Stimulated activated CD8-positive, alpha-beta memory T cell treated with anti-CD3 and anti-CD28 coated beads, Interleukin-12 subunit alpha, Interleukin-12 subunit beta, amount 100 ng/mL, for 1 hour (primary cell): Measurements from ENCODE around the gene FGGY.
"Not testable (repeated sequence)": the region's sequence is repeated elsewhere in the genome, so short reads cannot be mapped to it uniquely, and the experiment has no call there.

Experiments
- DNase-seq: peaks from one replicate; pipeline ENCODE4 v3.0.0-alpha.2; 2020; ENCODE audit warnings: low read depth

The FGGY gene

DNA sequence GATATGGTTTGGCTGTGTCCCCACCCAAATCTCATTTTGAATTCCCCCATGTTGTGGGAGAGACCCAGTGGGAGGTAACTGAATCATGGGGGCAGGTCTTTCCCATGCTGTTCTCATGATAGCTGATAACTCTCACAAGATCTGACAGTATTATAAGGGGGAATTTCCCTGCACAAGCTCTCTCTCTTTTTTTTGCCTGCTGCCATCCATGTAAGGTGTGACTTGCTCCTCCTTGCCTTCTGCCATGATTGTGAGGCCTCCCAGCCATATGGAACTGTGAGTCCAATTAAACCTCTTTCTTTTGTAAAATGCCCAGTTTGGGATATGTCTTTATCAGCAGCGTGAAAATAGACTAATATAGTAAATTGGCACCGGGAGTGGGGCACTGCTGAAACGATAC, 439.0 kb downstream of the FGGY start:
- DNase-seq, result not testable (repeated sequence)

DNA sequence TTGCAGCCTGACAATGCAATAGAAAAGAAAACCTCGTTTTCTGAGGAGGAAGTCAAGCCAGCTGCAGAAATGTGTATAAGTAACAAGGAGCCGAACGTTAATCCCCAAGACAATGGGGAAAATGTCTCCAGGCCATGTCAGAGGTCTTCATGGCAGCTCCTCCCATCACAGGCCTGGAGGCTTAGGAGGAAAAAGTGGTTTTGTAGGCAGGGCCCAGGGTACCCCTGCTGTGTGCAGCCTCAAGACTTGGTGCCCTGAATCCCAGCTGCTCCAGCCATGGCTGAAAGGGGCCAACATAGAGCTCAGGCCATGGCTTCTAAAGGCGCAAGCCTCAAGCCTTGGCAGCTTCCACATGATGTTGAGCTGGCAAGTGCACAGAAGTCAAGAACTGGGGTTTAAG, 439.9 kb downstream of the FGGY start:
- no peak for DNase-seq

DNA sequence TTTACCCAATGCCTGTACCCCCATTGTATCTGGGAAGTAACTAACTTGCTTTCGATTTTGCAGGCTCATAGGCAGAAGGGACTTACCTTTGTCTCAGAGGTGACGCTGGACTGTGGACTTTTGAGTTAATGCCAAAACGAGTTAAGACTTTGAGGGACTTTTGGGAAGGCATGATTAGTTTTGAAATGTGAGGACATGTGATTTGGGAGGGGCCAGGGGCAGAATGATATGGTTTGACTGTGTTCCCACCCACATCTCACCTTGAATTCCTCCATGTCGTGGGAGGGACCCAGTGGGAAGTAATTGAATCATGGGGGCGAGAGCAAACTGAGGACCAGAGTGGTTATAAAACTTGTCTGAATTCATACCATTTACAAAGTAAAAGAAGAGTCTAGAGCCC, 440.7 kb downstream of the FGGY start:
- DNase-seq, result no peak

DNA sequence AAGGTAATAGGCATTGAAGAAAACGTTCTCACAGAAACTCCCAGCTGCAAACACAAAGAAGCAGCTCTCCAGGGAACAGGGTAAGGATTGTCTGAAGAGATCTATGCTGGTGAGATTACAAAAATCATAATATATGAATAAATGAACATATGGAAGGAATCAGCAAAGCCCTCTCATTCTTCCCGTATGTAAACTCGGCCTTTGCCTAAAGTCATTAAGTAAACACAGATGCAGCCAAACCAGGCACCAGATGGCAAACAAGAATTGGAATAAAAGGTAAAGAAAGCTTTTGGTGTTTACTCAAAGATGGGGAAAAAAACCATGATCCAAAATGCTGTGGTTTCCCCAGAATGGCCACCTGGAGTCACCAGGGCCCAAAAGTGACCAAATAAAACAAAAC, 441.3 kb downstream of the FGGY start:
- no peak for DNase-seq

DNA sequence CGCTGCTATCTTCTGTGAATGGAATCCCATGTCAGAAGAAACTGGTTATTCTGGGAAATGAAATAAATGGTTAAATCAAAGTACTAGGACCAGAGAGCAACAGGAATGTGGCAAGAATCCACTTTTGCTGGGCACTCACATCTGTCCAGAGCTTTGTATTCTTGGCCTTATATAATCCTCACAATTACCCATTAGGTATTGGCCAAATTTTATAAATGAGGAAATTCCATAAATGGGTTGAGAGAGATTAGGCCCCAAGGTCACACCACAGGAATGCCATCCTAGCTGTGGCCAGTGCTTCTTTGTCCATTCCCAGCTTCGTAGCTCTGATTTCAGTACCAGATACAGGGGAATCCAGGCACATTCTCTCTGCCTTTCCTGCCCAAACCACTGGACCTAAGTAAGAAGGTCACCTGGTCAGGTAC, 441.7 kb downstream of the FGGY start:
- no peak for DNase-seq

DNA sequence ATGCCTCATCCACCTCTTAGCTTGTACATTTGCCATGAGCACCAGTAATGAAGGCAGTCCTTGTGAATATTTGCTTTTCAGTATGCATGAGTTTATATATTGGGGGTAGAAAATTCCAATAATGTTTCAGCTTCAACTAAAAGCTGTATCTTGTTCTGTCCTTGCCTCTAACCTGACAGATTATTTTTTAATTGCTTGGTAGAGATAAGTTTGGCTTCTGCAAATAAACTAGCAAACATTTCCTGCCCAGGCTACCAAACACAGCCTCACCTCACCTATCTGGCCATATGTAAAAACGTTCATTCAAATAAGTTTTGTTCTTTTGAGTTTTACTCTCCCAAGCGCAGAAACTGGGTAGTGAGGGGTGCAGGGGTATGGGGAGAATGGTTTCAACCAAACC, 442.2 kb downstream of the FGGY start:
- DNase-seq, result no peak

DNA sequence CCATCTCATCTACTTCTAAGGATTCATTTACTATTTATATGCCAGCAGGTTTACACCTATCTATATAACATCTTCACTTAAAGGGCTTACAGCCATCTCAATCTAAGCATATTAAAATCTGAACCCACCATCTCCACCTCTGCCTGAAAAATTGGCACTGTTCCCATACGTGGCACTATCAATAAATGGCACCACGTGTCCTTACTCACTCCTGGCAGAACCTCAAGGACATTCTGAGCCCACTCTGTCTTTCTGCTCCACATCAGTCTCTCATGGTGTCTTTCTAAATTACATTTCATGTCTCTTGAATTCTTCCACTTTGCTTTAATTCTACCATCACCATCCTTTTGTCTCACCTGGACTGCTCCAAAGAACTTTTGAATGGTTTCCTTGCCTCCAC, 445.6 kb downstream of the FGGY start:
- DNase-seq, result no peak

DNA sequence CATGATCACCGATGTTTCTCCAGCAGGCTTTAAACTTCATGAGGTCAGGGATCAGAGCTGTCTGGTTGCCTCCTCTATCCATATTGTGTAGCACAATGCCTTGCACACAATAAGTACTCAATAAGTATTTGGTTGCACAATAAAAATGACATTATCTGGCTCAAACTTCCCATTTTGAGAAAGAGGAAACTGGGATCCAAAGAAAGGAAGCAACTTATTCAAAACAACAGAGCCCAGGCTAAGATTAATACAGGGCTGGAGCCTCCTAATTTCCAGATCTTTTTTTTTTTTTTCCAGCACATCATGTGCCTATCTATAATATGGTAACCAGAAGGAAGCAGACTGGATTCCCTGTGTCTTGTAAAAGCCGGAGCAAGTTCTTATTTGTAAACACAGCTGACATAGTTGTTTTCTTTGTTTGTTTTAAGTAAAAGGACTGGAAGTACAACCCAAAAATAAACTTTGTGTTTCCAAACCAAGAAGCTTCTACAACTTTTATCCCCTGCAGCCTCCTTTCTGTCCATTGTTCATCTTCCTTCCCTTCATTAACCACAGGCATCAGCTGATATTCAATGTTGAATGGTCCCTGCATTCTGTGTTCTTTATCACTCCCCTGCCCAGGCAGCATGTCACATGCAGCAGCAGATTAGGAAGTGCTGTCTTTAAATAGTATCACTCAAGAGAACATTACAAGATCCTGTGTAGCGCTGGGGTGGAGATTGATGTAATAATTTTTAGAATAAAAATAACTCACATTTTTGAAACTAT, 446.6 kb downstream of the FGGY start:
- no peak for DNase-seq

DNA sequence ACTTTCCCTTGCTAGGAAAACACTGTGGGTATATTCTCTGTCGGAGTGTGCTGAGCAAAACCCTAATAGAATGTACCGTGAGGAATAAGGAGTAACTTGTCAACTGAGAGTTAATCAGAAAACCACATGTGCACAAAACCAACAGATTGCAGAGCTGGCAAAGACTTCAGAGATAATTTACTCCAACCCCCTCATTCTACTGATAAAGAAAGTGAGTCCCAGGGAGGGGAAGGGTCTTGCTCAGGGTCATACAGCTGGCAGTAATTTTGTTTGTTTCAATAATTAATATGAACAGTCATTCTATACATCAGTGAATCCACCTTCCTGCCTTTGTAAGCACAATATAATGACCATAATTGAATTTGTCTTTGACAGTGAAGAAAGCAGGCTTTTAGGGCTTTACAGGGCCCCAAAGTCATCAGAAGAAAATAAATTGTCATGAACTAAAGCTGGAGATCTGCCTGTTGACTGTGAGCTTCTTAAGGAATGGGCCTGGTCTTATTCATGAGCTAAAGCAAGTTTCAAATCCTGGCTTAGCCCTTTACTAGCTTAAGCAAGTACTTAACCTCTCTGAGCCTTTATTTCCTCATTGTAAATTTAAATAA, 450.6 kb downstream of the FGGY start:
- DNase-seq, result no peak

DNA sequence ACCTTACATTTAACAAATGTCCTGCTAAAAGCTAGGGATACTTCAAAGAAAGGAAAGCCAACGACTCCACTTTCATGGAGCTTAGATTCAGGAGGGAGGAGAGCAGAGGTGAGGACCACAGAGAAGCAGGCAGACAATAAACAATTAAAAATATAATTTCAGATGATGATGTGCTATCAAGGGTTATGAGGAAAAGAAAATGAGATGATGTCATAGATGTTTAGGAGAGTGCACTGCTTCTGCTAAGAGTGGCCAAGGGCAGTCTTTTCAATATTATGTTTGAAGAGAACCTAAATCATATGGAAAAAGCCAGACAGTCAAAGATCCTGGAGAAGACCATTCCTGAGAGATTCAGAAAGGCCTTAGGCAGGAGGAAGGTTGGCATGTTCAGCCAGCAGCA, 451.2 kb downstream of the FGGY start:
- DNase-seq, result no peak

DNA sequence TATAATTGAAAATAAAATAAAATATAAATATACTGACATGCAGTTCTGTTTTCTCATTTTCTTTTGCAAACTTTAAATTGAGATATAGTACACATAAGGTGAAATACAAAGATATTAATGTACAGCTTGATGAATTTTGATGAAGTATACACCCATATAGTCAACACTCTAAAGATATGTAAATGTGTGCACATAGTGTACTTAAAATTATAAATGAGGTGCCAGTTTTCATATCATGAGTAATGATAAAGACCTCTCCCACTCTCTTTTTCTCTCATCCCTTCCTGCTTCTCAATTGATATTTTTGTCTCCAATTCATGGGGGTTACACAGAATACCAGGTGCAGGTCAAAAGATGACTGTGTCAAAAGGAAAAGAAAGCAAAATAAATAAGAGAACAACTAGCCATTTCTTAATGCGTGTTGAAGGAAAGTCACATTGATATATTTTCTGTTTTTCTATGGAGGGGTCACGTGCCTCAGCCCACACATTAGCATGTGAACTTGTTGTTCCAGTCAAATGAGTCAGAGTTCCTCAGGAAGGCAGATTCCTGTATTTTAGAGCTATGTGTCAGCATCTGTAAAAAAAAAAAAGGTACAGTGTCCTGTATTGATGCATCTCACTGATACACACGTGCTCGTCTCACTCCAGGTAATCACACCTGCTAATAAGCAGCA, 453.6 kb downstream of the FGGY start:
- DNase-seq, result no peak

DNA sequence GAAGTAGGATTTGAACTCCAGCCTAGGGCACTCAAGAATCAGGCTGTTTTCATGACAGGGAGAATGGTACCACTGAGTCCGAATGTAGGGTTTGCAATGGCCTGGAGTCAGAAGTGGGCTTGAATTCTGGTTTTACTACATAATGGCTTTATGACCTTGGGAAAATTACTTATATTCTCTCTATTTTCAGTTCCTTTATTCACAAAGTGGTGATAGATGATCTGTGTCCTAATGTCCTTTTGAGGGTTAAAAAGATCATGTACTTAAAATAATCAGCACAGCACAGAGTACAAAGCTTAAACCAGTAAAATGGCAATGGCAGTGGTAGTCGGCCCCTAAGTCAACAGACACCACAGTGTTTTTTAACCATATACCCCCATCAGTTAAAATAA, 454.1 kb downstream of the FGGY start:
- no peak for DNase-seq

DNA sequence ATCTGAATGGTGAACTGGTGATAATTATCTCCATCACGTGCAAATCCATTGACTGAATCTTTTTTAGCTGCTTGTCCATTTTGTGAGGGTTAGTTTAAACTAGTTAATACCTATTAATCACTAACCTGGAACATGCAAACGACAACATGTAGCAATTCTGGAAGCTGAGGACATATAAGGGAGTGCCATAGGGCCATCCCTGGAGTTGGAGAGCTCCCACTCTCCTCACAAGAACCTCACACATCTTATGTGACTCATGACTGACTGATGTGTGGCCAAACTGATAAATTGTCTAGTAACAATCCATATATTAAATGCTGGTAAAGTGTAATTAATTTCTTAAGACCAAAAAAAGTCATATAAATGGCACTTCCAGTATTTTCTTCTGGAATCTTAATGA, 454.9 kb downstream of the FGGY start:
- no peak for DNase-seq

DNA sequence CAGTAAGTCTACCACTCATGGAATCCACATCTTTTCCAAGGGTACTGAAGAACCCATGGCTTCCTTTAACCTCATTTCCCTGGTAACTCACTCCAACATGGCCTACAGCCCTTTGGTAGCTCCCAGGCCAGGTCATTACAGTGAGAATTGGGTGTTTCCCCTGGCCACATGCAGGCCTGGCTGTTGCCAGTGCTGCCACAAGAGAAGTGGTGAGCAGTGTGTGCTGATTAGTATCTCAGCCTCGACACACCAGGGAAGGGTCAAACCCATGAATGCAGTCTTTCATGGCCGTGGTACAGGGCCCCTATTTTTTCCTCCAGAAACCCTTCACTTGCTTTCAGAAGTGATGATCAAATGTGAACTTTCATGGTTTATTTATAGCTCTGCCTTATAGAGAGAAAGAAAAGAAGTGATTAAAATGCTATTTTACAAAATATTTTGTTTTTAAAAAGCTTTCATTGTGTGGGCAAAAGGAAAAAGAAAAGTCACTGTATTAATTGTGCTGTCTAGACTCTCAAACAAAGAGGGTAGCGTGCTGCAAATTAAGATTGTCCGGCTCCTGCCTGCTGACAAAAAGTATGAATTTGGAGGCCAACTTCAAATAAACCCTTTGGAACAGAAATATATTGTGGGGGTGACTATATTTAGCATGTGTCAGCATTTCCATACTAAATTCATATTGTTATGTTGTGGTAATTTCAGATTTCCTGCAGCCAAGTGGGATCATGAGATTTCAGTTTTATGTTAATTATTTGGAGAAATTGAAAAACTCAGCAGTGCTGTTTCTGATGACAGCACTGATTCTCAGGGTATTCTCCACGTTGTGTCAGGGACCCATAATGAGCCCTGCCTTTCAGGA, 455.9 kb downstream of the FGGY start:
- DNase-seq, result no peak

DNA sequence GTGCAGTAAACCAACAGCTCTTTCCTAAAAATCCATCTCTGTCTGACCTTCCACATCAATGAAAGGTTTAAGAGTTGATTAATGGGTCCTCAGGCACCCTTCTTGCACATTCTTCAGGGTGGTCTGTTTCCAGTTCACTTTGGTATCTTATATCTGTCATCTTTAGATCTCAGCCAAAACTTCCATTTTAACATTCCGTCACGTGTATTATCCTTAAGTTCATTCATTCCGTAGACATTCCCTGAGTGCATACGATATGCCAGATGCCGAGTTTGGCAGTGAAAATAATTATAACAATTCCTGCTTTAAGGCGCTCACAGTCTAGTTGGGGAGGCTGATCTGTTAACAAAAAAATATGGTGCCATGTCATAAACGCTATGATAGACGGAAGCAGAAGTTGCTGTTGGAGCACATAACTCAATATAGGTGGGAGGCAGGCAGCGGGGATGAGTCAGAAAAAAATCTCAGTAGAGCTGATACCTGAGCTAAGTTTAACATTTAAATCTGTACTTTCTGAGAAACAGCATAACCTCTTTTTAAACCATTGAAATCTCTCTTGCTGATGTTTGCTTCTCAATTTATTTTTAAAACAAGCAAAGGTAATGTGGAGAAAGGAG, 458.3 kb downstream of the FGGY start:
- no peak for DNase-seq

DNA sequence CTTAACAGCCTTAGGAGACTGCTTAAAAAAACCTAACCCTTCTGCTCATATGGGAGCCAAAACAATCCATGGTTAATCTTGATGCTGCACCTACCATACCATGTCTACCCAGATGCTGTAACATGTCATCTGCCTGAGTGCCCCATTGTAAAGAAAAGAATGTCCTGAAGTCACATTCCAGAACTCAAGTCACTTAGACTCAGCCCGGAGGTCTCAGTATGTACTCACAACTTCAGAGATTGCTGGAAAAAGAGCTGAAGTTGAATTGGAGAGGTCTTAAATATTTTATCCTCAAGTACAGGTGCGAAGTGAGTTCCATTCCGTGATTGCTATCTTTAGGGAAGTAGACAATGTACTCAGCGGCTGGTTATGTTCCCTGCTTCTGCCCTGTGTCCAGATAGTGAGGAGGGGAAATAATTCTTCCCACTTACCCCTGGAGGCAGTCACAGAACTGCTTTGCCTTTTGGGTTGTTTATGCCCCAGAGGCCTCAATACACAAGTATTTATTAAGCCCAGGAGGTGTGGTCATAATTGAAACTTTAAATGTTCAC, 460.4 kb downstream of the FGGY start:
- DNase-seq, result no peak

DNA sequence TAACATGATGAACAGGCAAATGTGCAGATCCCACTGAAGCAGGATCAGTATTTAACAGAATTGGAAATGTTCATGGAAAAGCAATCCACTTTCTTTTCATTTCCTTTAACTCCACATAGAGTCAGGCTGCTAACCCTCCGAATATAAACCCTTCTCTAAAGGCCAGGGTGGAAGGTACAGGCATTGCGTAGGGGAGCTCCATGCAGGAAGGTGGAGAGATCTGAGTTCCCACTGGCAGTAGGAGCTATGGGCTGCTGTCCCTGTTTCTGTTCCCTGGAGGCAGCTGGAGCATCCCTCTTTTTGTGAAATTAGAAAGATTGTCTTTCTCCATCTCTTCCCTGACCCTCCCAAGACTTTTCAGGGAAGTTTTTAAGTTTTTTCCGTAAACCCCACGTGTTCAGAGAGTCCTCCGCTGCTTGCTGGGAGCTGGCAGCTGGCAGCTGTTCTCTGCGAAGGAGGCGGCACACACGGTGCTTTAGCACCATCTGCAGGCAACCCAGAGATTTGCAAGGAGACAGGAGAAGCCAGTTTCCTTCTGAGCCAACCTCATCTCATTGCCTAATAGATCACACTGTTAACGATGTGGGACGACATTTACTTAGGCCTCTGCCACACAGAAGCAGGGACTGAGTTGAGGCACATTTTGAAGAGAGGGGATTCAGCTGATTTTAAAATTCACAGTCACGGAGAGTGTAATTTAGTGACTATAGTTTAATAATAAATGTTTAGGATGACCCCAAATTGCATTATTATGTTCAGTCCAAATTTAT, 462.4 kb downstream of the FGGY start:
- peak; percentile 38 for DNase-seq

DNA sequence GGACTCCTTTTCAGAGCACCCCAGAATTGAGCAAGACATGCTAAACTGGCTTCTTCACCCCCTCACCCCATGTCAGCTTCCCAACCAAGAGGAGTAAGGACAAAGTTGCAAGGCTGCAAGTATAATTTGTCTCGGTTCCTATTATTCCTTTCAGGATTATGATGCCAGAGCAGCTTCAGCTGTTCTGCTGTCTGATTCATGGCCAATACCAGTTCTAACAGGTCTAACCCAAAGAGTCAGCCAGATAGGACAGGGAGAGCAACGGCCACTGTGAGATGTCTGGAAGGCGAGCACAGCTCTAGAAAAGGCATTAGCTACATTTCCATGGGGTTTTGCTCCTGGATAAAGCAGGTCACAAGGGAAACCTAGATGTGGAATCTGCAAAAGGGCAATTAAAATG, 464.5 kb downstream of the FGGY start:
- no peak for DNase-seq

DNA sequence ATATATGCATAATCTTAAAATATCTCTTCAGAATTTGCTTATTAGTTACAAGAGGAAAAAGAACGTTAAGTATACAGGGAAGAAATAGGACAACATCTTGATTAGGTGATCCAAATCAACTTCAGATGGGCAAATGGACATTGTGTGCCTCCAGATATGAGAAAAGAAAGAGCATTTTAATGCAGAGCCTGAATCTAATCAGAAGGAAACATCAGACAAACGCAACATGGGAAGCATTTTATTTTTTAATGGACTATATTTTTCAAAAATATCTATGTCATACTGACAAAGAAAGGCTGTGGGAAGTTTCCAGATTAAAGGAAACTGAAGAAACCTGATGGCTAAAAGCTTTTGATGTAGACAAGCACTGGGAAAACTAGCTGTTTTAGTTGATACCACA, 466.5 kb downstream of the FGGY start:
- DNase-seq, result no peak

DNA sequence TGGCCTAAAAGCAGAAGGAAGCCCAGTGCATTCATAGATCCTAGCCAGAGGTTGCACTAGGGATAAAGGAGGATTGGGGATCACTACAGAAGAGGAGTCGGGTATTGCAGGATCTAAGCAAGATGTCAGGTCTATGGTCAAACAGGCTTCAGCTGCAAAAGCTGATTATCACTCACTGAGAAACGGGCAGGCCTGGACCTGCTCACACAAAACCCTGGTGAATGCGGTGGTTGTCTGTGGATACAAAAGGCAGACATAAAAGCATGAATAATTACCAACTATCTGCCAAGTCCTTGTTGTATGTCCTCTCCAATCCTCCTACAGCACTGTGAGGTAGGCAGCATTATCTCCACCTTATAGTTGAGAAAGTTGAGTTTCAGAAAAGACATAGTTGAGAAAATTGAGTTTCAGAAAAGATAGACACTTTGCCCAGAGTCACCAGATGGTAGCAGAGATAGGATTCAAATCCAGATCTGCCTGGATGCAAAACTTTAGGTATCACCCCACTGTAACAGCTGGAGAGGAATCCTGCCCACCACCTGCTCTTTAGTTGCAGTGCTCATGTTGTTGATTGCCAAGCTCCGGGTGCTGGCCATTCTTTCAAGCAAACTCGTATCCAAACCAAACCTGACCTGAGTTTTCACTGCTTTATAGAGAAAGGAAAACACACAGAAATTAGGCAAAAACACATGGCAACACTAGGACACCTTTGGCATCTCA, 468.3 kb downstream of the FGGY start:
- no peak for DNase-seq
